Left kidney (tissue), 2 donors: ENCODE measurements around the gene RNF187. TPM values are rescaled to one million over a fixed set of nuclear protein-coding genes. Genes with fewer than 3 reads are reported as not detected.
"Not testable (repeated sequence)": the region's sequence is repeated elsewhere in the genome, so short reads cannot be mapped to it uniquely, and the experiment has no call there.

Experiments
- DNase-seq: peaks from one replicate; pipeline ENCODE4 v3.0.0-alpha.2; 2013
- polyA plus RNA-seq: library from polyadenylated mRNA; unstranded; fragments of 120-200 nt; gene quantifications from one replicate; pipeline ENCODE4 v1.2.1, GENCODE V29; 2013; ENCODE audit not compliant: insufficient read length

Gene RNF187
- polyA plus RNA-seq, 1 donor: 68.3 TPM

- no peak for DNase-seq
Observed at GRCh38 chr1:228483789-228484188, 3.4 kb upstream of the RNF187 start.

GRCh38 chr1:228486596-228487335 lies 416 bp upstream of the RNF187 start:
- DNase-seq: peak; percentile 80

- no peak for DNase-seq
Observed at GRCh38 chr1:228488125-228488817, 1.1 kb downstream of the RNF187 start.

- DNase-seq: no peak
Observed at GRCh38 chr1:228488818-228489674, 1.9 kb downstream of the RNF187 start.

GRCh38 chr1:228490120-228491078 lies 3.2 kb downstream of the RNF187 start:
- DNase-seq: no peak

- no peak for DNase-seq
Observed at GRCh38 chr1:228493141-228494043, 6.2 kb downstream of the RNF187 start.

- no peak for DNase-seq
Observed at GRCh38 chr1:228494044-228494353, 6.8 kb downstream of the RNF187 start.

- no peak for DNase-seq
Observed at GRCh38 chr1:228494391-228494790, 7.2 kb downstream of the RNF187 start.

GRCh38 chr1:228494970-228495853 lies 8.0 kb downstream of the RNF187 start:
- no peak for DNase-seq

- DNase-seq: no peak
Observed at GRCh38 chr1:228496084-228496483, 8.9 kb downstream of the RNF187 start.

GRCh38 chr1:228496494-228496893 lies 9.3 kb downstream of the RNF187 start:
- no peak for DNase-seq

- no peak for DNase-seq
Observed at GRCh38 chr1:228497206-228497605, 10.0 kb downstream of the RNF187 start.

- no peak for DNase-seq
Observed at GRCh38 chr1:228497817-228498216, 10.6 kb downstream of the RNF187 start.

GRCh38 chr1:228500143-228500734 lies 13.1 kb downstream of the RNF187 start:
- no peak for DNase-seq

GRCh38 chr1:228500901-228501871 lies 14.0 kb downstream of the RNF187 start:
- peak; percentile 85 for DNase-seq

GRCh38 chr1:228502522-228502921 lies 15.3 kb downstream of the RNF187 start:
- DNase-seq: no peak

- not testable (repeated sequence) for DNase-seq
Observed at GRCh38 chr1:228505944-228506343, 18.8 kb downstream of the RNF187 start.
